Testis (tissue), 3 donors: Measurements from ENCODE around the gene CLEC2B. TPM values are rescaled to one million over a fixed set of nuclear protein-coding genes. Genes with fewer than 3 reads are reported as not detected.

Experiments used
- DNase-seq: peaks from one replicate; pipeline ENCODE4 v3.0.0-alpha.2; 2019
- H3K27ac ChIP-seq, 2 donors: fragments of 200-600 bp; sonication (generic); one replicate each; pipeline ENCODE4 v1.5.1; 2019
- H3K27me3 ChIP-seq: fragments of 200-600 bp; sonication (generic); one replicate; pipeline ENCODE4 v1.5.1; 2019
- H3K36me3 ChIP-seq: fragments of 200-600 bp; sonication (generic); one replicate; pipeline ENCODE4 v1.5.1; 2017; ENCODE audit warnings: low read depth; ENCODE audit errors: missing control alignments
- H3K4me1 ChIP-seq: fragments of 200-600 bp; sonication (generic); one replicate; pipeline ENCODE4 v1.5.1; 2019
- H3K4me3 ChIP-seq, 2 donors: fragments of 200-600 bp; sonication (generic); one replicate each; pipeline ENCODE4 v1.5.1; 2017 to 2019
- H3K9me3 ChIP-seq: fragments of 200-600 bp; sonication (generic); one replicate; pipeline ENCODE4 v1.5.1; 2017
- CTCF ChIP-seq, 3 experiments: fragments of 450-650 bp in 2 of 3; fragments of 200-600 bp in 1 of 3; sonication (generic) in 1 of 3; IDR thresholded peaks; one replicate each; pipeline ENCODE4 v1.5.1; 2016 to 2019; ENCODE audit warnings: antibody characterized with exemption in 3 of 3, mild to moderate bottlenecking in 2 of 3, moderate library complexity in 1 of 3
- POLR2A ChIP-seq: fragments of 450-650 bp; IDR thresholded peaks from one replicate; pipeline ENCODE4 v1.6.1; 2017; ENCODE audit warnings: antibody characterized with exemption, mild to moderate bottlenecking, moderate library complexity
- WGBS, 2 donors: methylation state at CpG; one replicate each; pipeline ENCODE4 v1.1.5; 2018; 5-methylcytosine and 5-hydroxymethylcytosine counted together
- intact Hi-C: fragments of 100-400 bp; cut with DNase I; formaldehyde crosslinking; loops from one replicate; pipeline ENCODE4 v1.15.1; 2023; ENCODE audit warnings: low total_unique reads
- polyA plus RNA-seq: library from polyadenylated mRNA; stranded (reverse); fragments of 350-450 nt; fragmentation: Illumina TruSeq; extraction: RNeasy Lipid Tissue Mini Kit (QIAGEN cat#74804); gene quantifications from one replicate; pipeline ENCODE4 v1.2.3, GENCODE V29; 2014; ENCODE audit warnings: low read depth, low replicate concordance; ENCODE audit not compliant: insufficient read depth
- total RNA-seq, 2 donors: library from RNA; depleted of rRNA; stranded (reverse); fragments of >200 nt; gene quantifications; one replicate each; pipeline ENCODE4 v1.2.3, GENCODE V29; 2016

Gene CLEC2B
- total and polyA plus RNA-seq, 3 donors from 2014 or later, result 1.2 to 5.1 (median 3.3) TPM

GRCh38 chr12:9866860-9867269, 2.3 kb downstream of the CLEC2B start:
- Histone ChIP-seq H3K4me1 (peaks cover 5% of the 10 kb centered on the region), H3K27ac (peak overlapping the region; percentile 2 to 74), H3K4me3 (peak overlapping the region; percentile 17 to 24), H3K36me3 (no peaks in the 10 kb centered on the region), H3K9me3 (no peaks in the 10 kb centered on the region), H3K27me3 (no peaks in the 10 kb centered on the region)
- no peak for DNase-seq
- TF ChIP-seq POLR2A (no peak), CTCF (IDR thresholded peaks at IDR 0.05) (no peak)
- intact Hi-C loops, result no loop called here
- WGBS, 2 donors, result 48 to 50% methylated on average over 4 of the region's 4 CpGs

- TF ChIP-seq POLR2A, result no peak
- no peak for TF ChIP-seq CTCF (IDR thresholded peaks at IDR 0.05)
- Histone ChIP-seq H3K27ac (no peak overlapping the region), H3K36me3 (no peaks in the 10 kb centered on the region), H3K4me1 (no peaks in the 10 kb centered on the region), H3K4me3 (no peak overlapping the region), H3K27me3 (no peaks in the 10 kb centered on the region), H3K9me3 (no peaks in the 10 kb centered on the region)
- WGBS, 2 donors, result 72 to 79% methylated on average over 4 of the region's 4 CpGs
- DNase-seq, result no peak
- intact Hi-C loops, result no loop called here
Measured at GRCh38 chr12:9864913-9865675, 4.1 kb downstream of the CLEC2B start.

GRCh38 chr12:9858135-9858534, 11.0 kb downstream of the CLEC2B start:
- no peaks in the 10 kb centered on the region for H3K4me1 ChIP-seq
- intact Hi-C loops, result no loop called here
- no peaks in the 10 kb centered on the region for H3K27me3 ChIP-seq
- DNase-seq, result no peak
- no peaks in the 10 kb centered on the region for H3K9me3 ChIP-seq
- no peaks in the 10 kb centered on the region for H3K36me3 ChIP-seq
- no peak overlapping the region for H3K27ac ChIP-seq
- no peak overlapping the region for H3K4me3 ChIP-seq
- TF ChIP-seq CTCF (IDR thresholded peaks at IDR 0.05) (no peak), POLR2A (no peak)

- intact Hi-C loops, result no loop called here
- Histone ChIP-seq H3K36me3 (no peaks in the 10 kb centered on the region), H3K27ac (no peak overlapping the region), H3K27me3 (no peaks in the 10 kb centered on the region), H3K9me3 (no peaks in the 10 kb centered on the region), H3K4me1 (no peaks in the 10 kb centered on the region), H3K4me3 (no peak overlapping the region)
- TF ChIP-seq CTCF (IDR thresholded peaks at IDR 0.05), result no peak
- TF ChIP-seq POLR2A, result no peak
- 76% methylated on average over 3 of the region's 3 CpGs for WGBS, 2 donors
- no peak for DNase-seq
Measured at GRCh38 chr12:9856894-9857293, 12.3 kb downstream of the CLEC2B start.

GRCh38 chr12:9856151-9856550, 13.0 kb downstream of the CLEC2B start:
- no peak for DNase-seq
- no peak overlapping the region for H3K4me3 ChIP-seq
- no peaks in the 10 kb centered on the region for H3K9me3 ChIP-seq
- H3K27me3 ChIP-seq, result no peaks in the 10 kb centered on the region
- 78 to 100% methylated on average over 1 of the region's 1 CpG for WGBS, 2 donors
- intact Hi-C loops, result no loop called here
- no peaks in the 10 kb centered on the region for H3K4me1 ChIP-seq
- no peaks in the 10 kb centered on the region for H3K36me3 ChIP-seq
- TF ChIP-seq POLR2A, result no peak
- TF ChIP-seq CTCF (IDR thresholded peaks at IDR 0.05), result no peak
- no peak overlapping the region for H3K27ac ChIP-seq
